MCF 10A (cell line): Measurements from ENCODE around the gene CLEC16A. TPM values are rescaled to one million over a fixed set of nuclear protein-coding genes. Genes with fewer than 3 reads are reported as not detected.

Experiments
- Bru-seq: library from RNA; stranded (reverse); fragments of 400-500 nt; gene quantifications from one replicate; lab custom pipeline; 2021; lab: Mats Ljungman, UMichigan
- BruChase-seq, 2 experiments: library from RNA; stranded (reverse); fragments of 400-500 nt; gene quantifications; one replicate each; lab custom pipeline; 2021; lab: Mats Ljungman, UMichigan
- BruUV-seq: library from RNA; stranded (reverse); fragments of 400-500 nt; replicated peaks from 2 replicates; lab custom pipeline; 2021; lab: Mats Ljungman, UMichigan
- CTCF ChIA-PET: fragments of 300-600 bp; sonication (Branson Sonifier 250); formaldehyde crosslinking; extraction: SDS; loops from one replicate; lab custom pipeline; 2021; ENCODE audit warnings: antibody characterized with exemption, inconsistent platforms; lab: Yijun Ruan, JAX
- POLR2A ChIA-PET: fragments of 300-600, 350-650 bp; sonication (Branson Sonifier 250); formaldehyde crosslinking; extraction: SDS; loops from one replicate; lab custom pipeline; 2020; ENCODE audit warnings: antibody characterized with exemption, inconsistent platforms; lab: Yijun Ruan, JAX
- DNase-seq: peaks from one replicate; pipeline ENCODE4 v3.0.0-alpha.2; 2018; ENCODE audit not compliant: unreplicated experiment
- H3K27ac Mint-ChIP-seq: one replicate; pipeline ENCODE4 v1.8.0; 2022; ENCODE audit warnings: mild to moderate bottlenecking, low read depth, mixed read lengths; ENCODE audit not compliant: unreplicated experiment
- H3K27me3 Mint-ChIP-seq: one replicate; pipeline ENCODE4 v1.8.0; 2022; ENCODE audit warnings: mixed read lengths; ENCODE audit not compliant: insufficient read depth, unreplicated experiment
- H3K36me3 Mint-ChIP-seq: one replicate; pipeline ENCODE4 v1.8.0; 2022; ENCODE audit warnings: mild to moderate bottlenecking, moderate library complexity, mixed read lengths; ENCODE audit not compliant: insufficient read depth, unreplicated experiment
- H3K4me1 Mint-ChIP-seq: one replicate; pipeline ENCODE4 v1.8.0; 2022; ENCODE audit warnings: mixed read lengths; ENCODE audit not compliant: insufficient read depth, unreplicated experiment
- H3K4me3 Mint-ChIP-seq: one replicate; pipeline ENCODE4 v1.8.0; 2022; ENCODE audit warnings: mild to moderate bottlenecking, moderate library complexity, mixed read lengths; ENCODE audit not compliant: unreplicated experiment
- H3K9me3 Mint-ChIP-seq: one replicate; pipeline ENCODE4 v1.8.0; 2022; ENCODE audit warnings: mixed read lengths; ENCODE audit not compliant: unreplicated experiment
- CTCF ChIP-seq: fragments of 200-600 bp; IDR thresholded peaks from one replicate; pipeline ENCODE4 v1.8.0; 2022; ENCODE audit warnings: antibody characterized with exemption, mild to moderate bottlenecking; ENCODE audit not compliant: unreplicated experiment
- intact Hi-C: fragments of 100-400 bp; cut with micrococcal nuclease; formaldehyde crosslinking; loops from 2 replicates; pipeline ENCODE4 v1.14.1; 2022
- long read RNA-seq: library from polyadenylated mRNA; stranded (forward); transcript quantifications from one replicate; pipeline ENCODE4 v2.0.0, GENCODE V29; 2022
- total RNA-seq: library from RNA; stranded (reverse); gene quantifications from 2 replicates; pipeline ENCODE4 v1.2.3, GENCODE V29; 2022

The CLEC16A gene
- total RNA-seq (29.1 and 32.4 TPM in 2 replicates), Bru-seq, nascent RNA (percentile 65 among the genes with signal in this experiment), BruChase-seq, experiment 1, labeled RNA remaining after a 6-hour chase (percentile 73 among the genes with signal in this experiment), BruChase-seq, experiment 2, labeled RNA remaining after a 2-hour chase (percentile 70 among the genes with signal in this experiment)
- long read RNA-seq, transcript CLEC16A-202 (21 exons, 3,365 nt): major isoform, 5 of 40 reads
- long read RNA-seq, partial matches to known transcripts: 10 of 40 reads
- long read RNA-seq, other reads (novel, unspliced or antisense): 25 of 40 reads

GRCh38 chr16:10944249-10945064 lies at the start of gene CLEC16A:
Gene CLEC16A, plus strand, starts transcription at chr16:10944564. Its CDS starts 154 bp downstream, at chr16:10944718.
- POLR2A ChIA-PET: interaction anchor here (0.6 to 2.1 kb wide), 15 partner anchors 9 to 1853 kb away, joined by 3 to 11 read pairs (median 3); partner anchors contain the start of genes ATF7IP2, HAPSTR1 and SOCS1
- Mint-ChIP-seq H3K4me3 (peak within 1 kb of the TSS; percentile 94), H3K27ac (peak within 1 kb of the TSS; percentile 66), H3K4me1 (peaks cover 56% of the 10 kb centered on the region), H3K27me3 (no peaks in the 10 kb centered on the region), H3K36me3 (no peaks in the 10 kb centered on the region), H3K9me3 (no peaks in the 10 kb centered on the region)
- no peak for TF ChIP-seq CTCF
- DNase-seq: peak; percentile 95
- CTCF ChIA-PET: interaction anchor here (0.7 to 2.4 kb wide), 3 partner anchors 10 to 482 kb away, joined by 3 to 15 read pairs (median 3); no protein-coding TSS in a partner anchor
- TSS peak; percentile 64 for BruUV-seq
- intact Hi-C loops: loop anchor here (5.0 kb wide), 1 partner anchor 82 kb away; no protein-coding TSS in a partner anchor

- peak; percentile 60 for DNase-seq
- no peak for TF ChIP-seq CTCF
- Mint-ChIP-seq H3K36me3 (no peaks in the 10 kb centered on the region), H3K27ac (no peak overlapping the region), H3K4me3 (no peak overlapping the region), H3K9me3 (no peaks in the 10 kb centered on the region), H3K4me1 (no peaks in the 10 kb centered on the region), H3K27me3 (peaks cover 65% of the 10 kb centered on the region)
- CTCF ChIA-PET: interaction anchor here (0.6 kb wide), 1 partner anchor 1476 kb away, joined by 3 read pairs; no protein-coding TSS in a partner anchor
- no TSS peak for BruUV-seq
- intact Hi-C loops: no loop called here
- POLR2A ChIA-PET: interaction anchor here (0.6 kb wide), 1 partner anchor 141 kb away, joined by 3 read pairs; no protein-coding TSS in a partner anchor
Measured at GRCh38 chr16:10895053-10895946, 49.1 kb upstream of the CLEC16A start.

- peaks cover 57% of the 10 kb centered on the region for H3K27me3 Mint-ChIP-seq
- intact Hi-C loops: no loop called here
- no peak for TF ChIP-seq CTCF
- H3K9me3 Mint-ChIP-seq: no peaks in the 10 kb centered on the region
- no peaks in the 10 kb centered on the region for H3K4me1 Mint-ChIP-seq
- BruUV-seq: no TSS peak
- no peak for DNase-seq
- no peak overlapping the region for H3K4me3 Mint-ChIP-seq
- H3K27ac Mint-ChIP-seq: no peak overlapping the region
- CTCF ChIA-PET: no interaction called here
- H3K36me3 Mint-ChIP-seq: no peaks in the 10 kb centered on the region
- POLR2A ChIA-PET: no interaction called here
Measured at GRCh38 chr16:10896165-10896564, 48.2 kb upstream of the CLEC16A start.
